Measurements from ENCODE around the gene PRKCG.

The PRKCG gene

DNA sequence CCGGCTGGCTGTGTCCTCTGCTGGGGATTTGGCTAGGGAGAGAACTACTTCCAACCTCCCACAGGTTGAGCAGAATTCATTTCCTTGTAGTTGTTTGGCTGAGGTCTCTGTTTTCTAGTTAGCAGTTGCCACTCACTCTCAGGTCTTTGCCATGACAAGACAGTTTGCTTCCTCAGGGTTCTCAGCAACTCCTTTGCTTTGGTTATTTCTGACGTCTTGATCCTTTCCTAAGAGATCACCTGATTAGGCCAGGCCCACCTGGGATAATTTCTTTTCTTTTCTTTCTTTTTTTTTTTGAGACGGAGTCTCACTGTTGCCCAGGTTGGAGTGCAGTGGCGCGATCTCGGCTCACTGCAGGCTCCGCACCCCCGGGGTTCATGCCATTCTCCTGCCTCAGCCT lies 71.4 kb downstream of the PRKCG start:
- Histone ChIP-seq H3K27me3 (ENCODE audit: control insufficient read depth in 2 of 2, insufficient read depth in 2 of 2, low read length in 2 of 2) (peaks cover 8 to 9% of the 10 kb centered on the region in 2 donors), H3K4me3 (ENCODE audit: low read length in 2 of 2) (no peak overlapping the region), H3K27ac (ENCODE audit: low read depth in 2 of 2, low read length in 2 of 2) (no peak overlapping the region), H3K9me3 (ENCODE audit: control insufficient read depth in 2 of 2, low read length in 2 of 2) (no peaks in the 10 kb centered on the region), H3K9ac (ENCODE audit: low read depth in 1 of 2, low read length in 2 of 2) (no peak overlapping the region), H3K4me1 (ENCODE audit: control insufficient read depth in 2 of 2, insufficient read depth in 2 of 2, low read length in 2 of 2) (no peaks in the 10 kb centered on the region), H3K36me3 (ENCODE audit: control insufficient read depth in 2 of 2, insufficient read depth in 2 of 2, low read length in 2 of 2) (no peaks in the 10 kb centered on the region)
